Type B pancreatic cell (in vitro differentiated cells): ENCODE data around the gene LYRM4. TPM values are rescaled to one million over a fixed set of nuclear protein-coding genes. Genes with fewer than 3 reads are reported as not detected.

Source experiments
- DNase-seq: peaks from one replicate; pipeline ENCODE4 v3.0.0; 2021; ENCODE audit warnings: mixed read lengths; ENCODE audit not compliant: unreplicated experiment; ENCODE audit errors: extremely low spot score
- H3K27ac Mint-ChIP-seq: 2 replicates; pipeline ENCODE4 v1.8.0; 2021; ENCODE audit warnings: mild to moderate bottlenecking, mixed read lengths
- H3K27me3 Mint-ChIP-seq: 2 replicates; pipeline ENCODE4 v1.8.0; 2021; ENCODE audit warnings: mixed read lengths
- H3K36me3 Mint-ChIP-seq: 2 replicates; pipeline ENCODE4 v1.8.0; 2021; ENCODE audit warnings: mixed read lengths
- H3K4me1 Mint-ChIP-seq: one replicate; pipeline ENCODE4 v1.8.0; 2021; ENCODE audit warnings: mixed read lengths; ENCODE audit not compliant: unreplicated experiment
- H3K4me3 Mint-ChIP-seq: 2 replicates; pipeline ENCODE4 v1.8.0; 2021; ENCODE audit warnings: mild to moderate bottlenecking, mixed read lengths
- H3K9me3 Mint-ChIP-seq: 2 replicates; pipeline ENCODE4 v1.8.0; 2021; ENCODE audit warnings: mixed read lengths
- total RNA-seq: library from RNA; stranded (reverse); gene quantifications from 2 replicates; pipeline ENCODE4 v1.2.1, GENCODE V29; 2021; ENCODE audit warnings: low replicate concordance
- TF ChIP-seq, protein P1 (sequence below): fragments of 200-600 bp; sonication (generic); conservative IDR thresholded peaks from 2 replicates; pipeline ENCODE4 v1.5.0; 2021; ENCODE audit warnings: antibody characterized with exemption, mild to moderate bottlenecking

The LYRM4 gene
- total RNA-seq, 1 donor from 2014 or later = 39.5 TPM

GRCh38 chr6:5178806-5179205 lies 81.9 kb downstream of the LYRM4 start:
- Mint-ChIP-seq H3K36me3 (no peaks in the 10 kb centered on the region), H3K9me3 (no peaks in the 10 kb centered on the region), H3K4me3 (no peak overlapping the region), H3K27ac (no peak overlapping the region), H3K27me3 (no peaks in the 10 kb centered on the region), H3K4me1 (peaks cover 6% of the 10 kb centered on the region)
- no peak for DNase-seq
- TF ChIP-seq, protein P1, sequence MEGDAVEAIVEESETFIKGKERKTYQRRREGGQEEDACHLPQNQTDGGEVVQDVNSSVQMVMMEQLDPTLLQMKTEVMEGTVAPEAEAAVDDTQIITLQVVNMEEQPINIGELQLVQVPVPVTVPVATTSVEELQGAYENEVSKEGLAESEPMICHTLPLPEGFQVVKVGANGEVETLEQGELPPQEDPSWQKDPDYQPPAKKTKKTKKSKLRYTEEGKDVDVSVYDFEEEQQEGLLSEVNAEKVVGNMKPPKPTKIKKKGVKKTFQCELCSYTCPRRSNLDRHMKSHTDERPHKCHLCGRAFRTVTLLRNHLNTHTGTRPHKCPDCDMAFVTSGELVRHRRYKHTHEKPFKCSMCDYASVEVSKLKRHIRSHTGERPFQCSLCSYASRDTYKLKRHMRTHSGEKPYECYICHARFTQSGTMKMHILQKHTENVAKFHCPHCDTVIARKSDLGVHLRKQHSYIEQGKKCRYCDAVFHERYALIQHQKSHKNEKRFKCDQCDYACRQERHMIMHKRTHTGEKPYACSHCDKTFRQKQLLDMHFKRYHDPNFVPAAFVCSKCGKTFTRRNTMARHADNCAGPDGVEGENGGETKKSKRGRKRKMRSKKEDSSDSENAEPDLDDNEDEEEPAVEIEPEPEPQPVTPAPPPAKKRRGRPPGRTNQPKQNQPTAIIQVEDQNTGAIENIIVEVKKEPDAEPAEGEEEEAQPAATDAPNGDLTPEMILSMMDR = no peak

DNA sequence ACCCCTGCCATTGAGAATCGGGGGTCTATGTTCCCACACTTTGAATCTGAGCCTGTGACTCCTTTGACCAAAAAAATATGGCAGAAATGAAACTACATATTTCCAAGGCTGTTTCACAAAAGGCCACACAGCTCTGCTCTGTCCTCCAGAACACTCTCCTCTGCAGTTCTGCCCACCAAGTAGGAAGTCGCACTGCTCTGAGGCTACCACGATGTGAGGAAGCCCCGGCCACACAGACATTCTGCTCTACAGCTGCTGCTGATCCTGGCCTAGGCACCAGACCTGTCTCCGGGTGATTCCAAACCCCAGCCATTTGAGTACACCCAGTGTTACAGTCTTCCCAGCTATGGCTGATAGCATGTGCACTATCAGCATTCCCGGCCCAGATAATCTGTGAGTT lies 85.1 kb downstream of the LYRM4 start:
- Mint-ChIP-seq H3K4me3 (no peak overlapping the region), H3K36me3 (no peaks in the 10 kb centered on the region), H3K4me1 (peaks cover 20% of the 10 kb centered on the region), H3K27me3 (no peaks in the 10 kb centered on the region), H3K9me3 (no peaks in the 10 kb centered on the region), H3K27ac (no peak overlapping the region)
- no peak for DNase-seq
- TF ChIP-seq, protein P1 = no peak

DNA sequence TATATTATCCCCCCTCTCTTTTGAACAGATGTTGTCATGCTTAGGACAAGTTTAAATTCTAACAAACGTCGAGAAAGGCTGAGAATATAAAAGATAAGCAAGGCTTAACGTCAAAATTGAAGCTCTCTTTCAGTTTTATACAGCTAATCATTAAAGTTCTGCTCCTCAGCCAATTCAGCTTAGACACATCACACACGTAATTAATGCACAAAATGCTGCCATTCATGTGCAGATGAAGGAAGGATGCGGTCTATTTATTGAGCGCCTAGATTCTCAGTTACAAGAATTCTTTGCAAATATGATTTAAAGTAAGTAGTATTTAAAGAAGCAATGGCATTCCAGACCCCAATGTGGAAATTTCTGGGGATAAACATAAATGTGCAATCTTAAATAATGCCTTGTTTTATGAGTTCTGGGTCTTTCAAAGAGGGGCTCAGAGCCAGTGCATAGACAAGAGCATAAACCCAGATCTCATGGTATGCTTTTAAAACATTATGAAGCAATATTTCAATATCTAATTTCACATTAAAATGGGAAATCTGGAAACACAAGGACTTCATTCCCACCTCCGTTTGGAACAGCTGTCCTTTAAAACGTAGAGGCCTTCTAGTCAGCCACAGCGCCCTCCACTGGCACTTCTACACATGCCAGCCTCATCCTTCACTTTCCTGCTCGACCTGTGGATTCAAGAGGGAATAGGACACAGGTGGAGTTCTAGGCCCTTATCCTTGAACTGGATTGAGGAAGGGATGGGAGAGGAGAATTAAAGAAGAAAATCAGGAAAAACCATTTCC lies 85.8 kb downstream of the LYRM4 start:
- TF ChIP-seq, protein P1 = peak; percentile 72
- H3K36me3 Mint-ChIP-seq = no peaks in the 10 kb centered on the region
- no peak overlapping the region for H3K4me3 Mint-ChIP-seq
- H3K9me3 Mint-ChIP-seq = no peaks in the 10 kb centered on the region
- H3K4me1 Mint-ChIP-seq = peaks cover 20% of the 10 kb centered on the region
- H3K27ac Mint-ChIP-seq = no peak overlapping the region
- no peak for DNase-seq
- H3K27me3 Mint-ChIP-seq = no peaks in the 10 kb centered on the region

DNA sequence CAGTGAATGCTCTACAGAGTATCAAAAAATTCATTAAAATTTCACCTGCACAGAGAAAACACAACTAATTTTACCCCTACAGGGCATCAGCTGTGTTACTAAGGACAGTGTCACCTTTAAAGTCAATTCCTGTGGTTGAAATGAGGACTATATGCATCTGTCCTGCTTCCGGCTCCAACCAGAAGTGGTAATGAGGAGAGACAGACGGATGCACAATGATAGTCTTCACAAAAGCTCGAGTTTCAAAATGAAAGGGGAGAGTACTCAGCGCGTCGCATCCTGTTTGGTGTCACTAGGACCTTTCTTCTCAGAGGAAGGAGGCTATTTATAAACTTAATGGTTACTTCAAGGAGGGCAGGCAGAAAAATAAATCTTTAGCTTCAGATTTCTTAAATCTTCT lies 86.5 kb downstream of the LYRM4 start:
- H3K27ac Mint-ChIP-seq = no peak overlapping the region
- DNase-seq = no peak
- no peak overlapping the region for H3K4me3 Mint-ChIP-seq
- H3K4me1 Mint-ChIP-seq = peaks cover 20% of the 10 kb centered on the region
- TF ChIP-seq, protein P1 = no peak
- H3K27me3 Mint-ChIP-seq = no peaks in the 10 kb centered on the region
- no peaks in the 10 kb centered on the region for H3K36me3 Mint-ChIP-seq
- H3K9me3 Mint-ChIP-seq = no peaks in the 10 kb centered on the region

- DNase-seq = no peak
- Mint-ChIP-seq H3K27me3 (no peaks in the 10 kb centered on the region), H3K36me3 (no peaks in the 10 kb centered on the region), H3K4me1 (peaks cover 20% of the 10 kb centered on the region), H3K4me3 (no peak overlapping the region), H3K27ac (no peak overlapping the region), H3K9me3 (no peaks in the 10 kb centered on the region)
- TF ChIP-seq, protein P1 = no peak
Observed at GRCh38 chr6:5173810-5174209, 86.9 kb downstream of the LYRM4 start.
